NB4 (cell line): ENCODE measurements around the gene SEMA6A.

Experiments used
- DNase-seq: peaks from one replicate; pipeline ENCODE4 v3.0.0; 2010; ENCODE audit warnings: low read depth
- H3K4me3 ChIP-seq: one replicate; pipeline ENCODE4 v1.5.1; 2011; ENCODE audit warnings: mild to moderate bottlenecking, low read depth, low read length, moderate library complexity
- CTCF ChIP-seq: IDR thresholded peaks from one replicate; pipeline ENCODE4 v1.5.1; 2012; ENCODE audit warnings: low read depth, low read length
- MAX ChIP-seq: IDR thresholded peaks from 2 replicates; pipeline ENCODE4 v1.6.1; 2011; ENCODE audit warnings: low read depth, low read length
- MYC ChIP-seq: IDR thresholded peaks from 2 replicates; pipeline ENCODE4 v1.6.1; 2011; ENCODE audit warnings: low read depth, low read length
- POLR2A ChIP-seq: IDR thresholded peaks from 2 replicates; pipeline ENCODE4 v1.6.1; 2011; ENCODE audit warnings: mild to moderate bottlenecking; ENCODE audit not compliant: insufficient read length; ENCODE audit errors: extremely low read depth

Gene SEMA6A

GRCh38 chr5:116466727-116467464 lies 107.7 kb downstream of the SEMA6A start:
- H3K4me3 ChIP-seq: no peak overlapping the region
- TF ChIP-seq CTCF (no peak), MYC (no peak), POLR2A (no peak), MAX (no peak)
- no peak for DNase-seq

GRCh38 chr5:116465411-116465810 lies 109.2 kb downstream of the SEMA6A start:
- no peak for DNase-seq
- TF ChIP-seq MYC: no peak
- no peak for TF ChIP-seq MAX

GRCh38 chr5:116464144-116464708 lies 110.4 kb downstream of the SEMA6A start:
- TF ChIP-seq POLR2A: no peak
- TF ChIP-seq MYC: no peak
- TF ChIP-seq CTCF: no peak
- TF ChIP-seq MAX: no peak
- H3K4me3 ChIP-seq: no peak overlapping the region
- no peak for DNase-seq

More at GRCh38 chr5:116465411-116465810, 109.2 kb downstream of the SEMA6A start:
- H3K4me3 ChIP-seq: no peak overlapping the region

- no peak for DNase-seq
- TF ChIP-seq POLR2A (no peak), CTCF (no peak), MYC (no peak), MAX (no peak)
Observed at GRCh38 chr5:116462500-116462899, 112.1 kb downstream of the SEMA6A start.

DNA sequence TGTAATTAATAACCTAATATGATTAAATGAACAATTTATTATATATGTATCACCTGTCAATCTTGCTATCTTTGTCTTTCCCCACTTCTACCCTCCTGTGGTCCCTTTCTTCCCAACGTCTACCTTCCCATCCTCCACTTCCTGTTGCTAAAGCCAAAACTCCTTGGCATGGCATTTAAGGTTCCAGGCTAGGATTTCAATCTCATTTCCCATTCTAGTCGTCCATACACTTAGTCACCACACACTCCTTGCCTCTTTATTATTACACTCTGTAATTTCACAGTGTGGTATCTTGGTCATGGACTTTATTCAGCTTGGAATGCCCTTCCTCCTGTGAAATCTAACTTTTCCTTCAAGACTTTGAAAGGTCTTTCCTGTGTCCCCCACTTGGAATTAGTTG lies 115.3 kb downstream of the SEMA6A start:
- DNase-seq: no peak

More at GRCh38 chr5:116462500-116462899, 112.1 kb downstream of the SEMA6A start:
- no peak overlapping the region for H3K4me3 ChIP-seq

More for the DNA sequence above, 115.3 kb downstream of the SEMA6A start:
- TF ChIP-seq MYC (no peak), MAX (no peak), CTCF (no peak), POLR2A (no peak)
- H3K4me3 ChIP-seq: no peak overlapping the region
